Measurements from ENCODE around the gene ZDHHC8. TPM values are rescaled to one million over a fixed set of nuclear protein-coding genes. Genes with fewer than 3 reads are reported as not detected.

Gene ZDHHC8
- total and polyA plus RNA-seq, 10 of the 15 experiments (the other 5 are each of a cell fraction or from before 2014, with no cell fraction given), result 0.03 to 46.3 (median 5.3) TPM

DNA sequence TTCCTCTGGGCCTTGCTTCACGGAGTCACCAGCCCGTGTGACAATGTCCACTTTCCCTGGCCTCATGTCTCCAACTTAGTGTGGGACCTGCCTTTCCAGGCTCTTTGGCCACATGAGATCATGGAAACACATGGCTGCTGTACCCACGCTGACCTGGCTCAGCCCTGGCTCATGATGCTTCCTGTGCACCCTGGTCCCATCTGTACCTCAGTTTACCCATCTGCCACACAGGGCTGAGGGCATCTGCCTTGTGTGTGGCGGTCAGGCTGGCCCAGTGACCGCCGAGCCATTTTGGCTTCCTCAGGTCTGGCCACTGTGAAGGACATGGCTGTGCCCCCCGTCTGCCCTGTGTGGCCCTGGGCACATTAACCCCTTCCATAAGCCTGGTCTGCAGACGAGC is 51.5 kb downstream of the ZDHHC8 start (continued):
- TF ChIP-seq NFXL1 (IDR thresholded peaks at IDR 0.05; ENCODE audit: borderline replicate concordance), result no peak

DNA sequence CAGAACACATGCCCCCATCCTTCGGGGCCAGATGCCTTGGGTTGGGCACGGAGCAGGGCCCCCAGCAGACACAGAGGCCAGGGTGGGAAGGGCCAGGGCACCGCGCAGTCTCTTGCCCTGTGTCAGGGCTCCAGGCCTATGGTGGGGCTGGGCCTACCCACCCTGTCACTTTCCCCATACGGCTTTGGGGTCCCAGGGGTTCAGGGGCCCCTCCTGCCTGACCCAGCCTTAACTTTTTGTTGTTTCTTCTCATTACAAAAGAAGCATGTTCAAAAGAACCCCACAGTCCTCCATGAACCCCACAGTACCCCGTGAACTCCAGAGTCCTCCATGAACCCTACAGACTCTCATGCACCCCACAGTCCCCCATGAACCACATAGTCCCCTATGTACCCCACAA is 52.2 kb downstream of the ZDHHC8 start:
- in situ Hi-C loops (cut with MboI), result no loop called here
- no peaks in the 10 kb centered on the region for H4K20me1 ChIP-seq (ENCODE audit: control insufficient read depth, insufficient read depth)
- SMC1A ChIA-PET (ENCODE audit: uncharacterized antibody, unreplicated experiment), result no interaction called here
- ATAC-seq, result no peak
- no TSS peak for BruUV-seq (replicated peaks)
- no peak overlapping the region for H3K4me3 ChIP-seq
- H3K36me3 ChIP-seq (ENCODE audit: control insufficient read depth in 2 of 2, insufficient read depth in 2 of 2, low read length in 1 of 2), result no peaks in the 10 kb centered on the region
- H3K4me1 ChIP-seq (ENCODE audit: control insufficient read depth, insufficient read depth, low read length), result no peaks in the 10 kb centered on the region
- H3K79me2 ChIP-seq (ENCODE audit: control insufficient read depth, insufficient read depth, low read length), result no peaks in the 10 kb centered on the region
- no peak for DNase-seq (ENCODE audit: low read depth, low spot score)
- TF ChIP-seq HDGF (IDR thresholded peaks at IDR 0.05) (no peak), TAF1 (IDR thresholded peaks at IDR 0.05; ENCODE audit: borderline replicate concordance, low read depth, low read length) (no peak), FOXK2 (IDR thresholded peaks at IDR 0.05) (no peak), STAT3 (IDR thresholded peaks at IDR 0.05; ENCODE audit: low read depth, low read length) (no peak), NRF1 (conservative IDR thresholded peaks at IDR 0.05; ENCODE audit: low read depth, low read length) (no peak), PML (IDR thresholded peaks at IDR 0.05; ENCODE audit: low read length) (no peak), HDAC6 (IDR thresholded peaks at IDR 0.05; ENCODE audit: unreplicated experiment) (no peak), JUND (IDR thresholded peaks at IDR 0.05; ENCODE audit: low read depth, low read length) (no peak), ZNF274 (IDR thresholded peaks at IDR 0.05; ENCODE audit: insufficient read depth, insufficient read length) (no peak), HDAC2 (IDR thresholded peaks at IDR 0.05) (no peak), CREM (IDR thresholded peaks at IDR 0.05; ENCODE audit: low read depth) (no peak), MEF2B (IDR thresholded peaks at IDR 0.05; ENCODE audit: partially characterized antibody, poor library complexity, severe bottlenecking) (no peak), RAD51 (IDR thresholded peaks at IDR 0.05) (no peak), YY1 (IDR thresholded peaks at IDR 0.05; ENCODE audit: low read depth, low read length) (no peak), CREB1 (IDR thresholded peaks at IDR 0.05; ENCODE audit: low read depth) (no peak)
- TF ChIP-seq, protein P1, sequence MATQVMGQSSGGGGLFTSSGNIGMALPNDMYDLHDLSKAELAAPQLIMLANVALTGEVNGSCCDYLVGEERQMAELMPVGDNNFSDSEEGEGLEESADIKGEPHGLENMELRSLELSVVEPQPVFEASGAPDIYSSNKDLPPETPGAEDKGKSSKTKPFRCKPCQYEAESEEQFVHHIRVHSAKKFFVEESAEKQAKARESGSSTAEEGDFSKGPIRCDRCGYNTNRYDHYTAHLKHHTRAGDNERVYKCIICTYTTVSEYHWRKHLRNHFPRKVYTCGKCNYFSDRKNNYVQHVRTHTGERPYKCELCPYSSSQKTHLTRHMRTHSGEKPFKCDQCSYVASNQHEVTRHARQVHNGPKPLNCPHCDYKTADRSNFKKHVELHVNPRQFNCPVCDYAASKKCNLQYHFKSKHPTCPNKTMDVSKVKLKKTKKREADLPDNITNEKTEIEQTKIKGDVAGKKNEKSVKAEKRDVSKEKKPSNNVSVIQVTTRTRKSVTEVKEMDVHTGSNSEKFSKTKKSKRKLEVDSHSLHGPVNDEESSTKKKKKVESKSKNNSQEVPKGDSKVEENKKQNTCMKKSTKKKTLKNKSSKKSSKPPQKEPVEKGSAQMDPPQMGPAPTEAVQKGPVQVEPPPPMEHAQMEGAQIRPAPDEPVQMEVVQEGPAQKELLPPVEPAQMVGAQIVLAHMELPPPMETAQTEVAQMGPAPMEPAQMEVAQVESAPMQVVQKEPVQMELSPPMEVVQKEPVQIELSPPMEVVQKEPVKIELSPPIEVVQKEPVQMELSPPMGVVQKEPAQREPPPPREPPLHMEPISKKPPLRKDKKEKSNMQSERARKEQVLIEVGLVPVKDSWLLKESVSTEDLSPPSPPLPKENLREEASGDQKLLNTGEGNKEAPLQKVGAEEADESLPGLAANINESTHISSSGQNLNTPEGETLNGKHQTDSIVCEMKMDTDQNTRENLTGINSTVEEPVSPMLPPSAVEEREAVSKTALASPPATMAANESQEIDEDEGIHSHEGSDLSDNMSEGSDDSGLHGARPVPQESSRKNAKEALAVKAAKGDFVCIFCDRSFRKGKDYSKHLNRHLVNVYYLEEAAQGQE (IDR thresholded peaks at IDR 0.05; ENCODE audit: low read depth, low read length), result no peak
- TF ChIP-seq, protein P2, sequence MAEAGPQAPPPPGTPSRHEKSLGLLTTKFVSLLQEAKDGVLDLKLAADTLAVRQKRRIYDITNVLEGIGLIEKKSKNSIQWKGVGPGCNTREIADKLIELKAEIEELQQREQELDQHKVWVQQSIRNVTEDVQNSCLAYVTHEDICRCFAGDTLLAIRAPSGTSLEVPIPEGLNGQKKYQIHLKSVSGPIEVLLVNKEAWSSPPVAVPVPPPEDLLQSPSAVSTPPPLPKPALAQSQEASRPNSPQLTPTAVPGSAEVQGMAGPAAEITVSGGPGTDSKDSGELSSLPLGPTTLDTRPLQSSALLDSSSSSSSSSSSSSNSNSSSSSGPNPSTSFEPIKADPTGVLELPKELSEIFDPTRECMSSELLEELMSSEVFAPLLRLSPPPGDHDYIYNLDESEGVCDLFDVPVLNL (IDR thresholded peaks at IDR 0.05; ENCODE audit: low read depth, low read length), result no peak
- no peaks in the 10 kb centered on the region for H3K9me3 ChIP-seq (replicated peaks; ENCODE audit: control insufficient read depth, insufficient read depth, low read length)
- H3K4me2 ChIP-seq (ENCODE audit: control insufficient read depth, insufficient read depth), result no peak overlapping the region
- POLR2A ChIA-PET, result no interaction called here
- H2AFZ ChIP-seq (ENCODE audit: control insufficient read depth, low read depth, low read length), result no peak overlapping the region
- no peak for FAIRE-seq
- H3K27me3 ChIP-seq (replicated peaks in 1 of 2; ENCODE audit: control insufficient read depth in 2 of 2, insufficient read depth in 2 of 2, low read length in 1 of 2), result no peaks in the 10 kb centered on the region; a peak in 1 of 4 replicates
- 14% methylated on average over 6 of the region's 6 CpGs for WGBS (ENCODE audit: insufficient coverage, insufficient replicate concordance, low lambda C conversion rate, missing lambda C conversion rate)
- H3K9ac ChIP-seq (ENCODE audit: control insufficient read depth, insufficient read depth, low read length), result no peak overlapping the region
- RAD21 ChIA-PET (ENCODE audit: unreplicated experiment), result no interaction called here
- no peak overlapping the region for H3K27ac ChIP-seq (ENCODE audit: control insufficient read depth, insufficient read depth)
- CTCF ChIA-PET, result no interaction called here
- intact Hi-C loops (cut with micrococcal nuclease; ENCODE audit: unreplicated experiment), result no loop called here

All from GM12878 (cell line).